Measurements from ENCODE around the gene EAF2. TPM values are rescaled to one million over a fixed set of nuclear protein-coding genes. Genes with fewer than 3 reads are reported as not detected.

The EAF2 gene
- total RNA-seq, 1 donor: 1.4 TPM

DNA sequence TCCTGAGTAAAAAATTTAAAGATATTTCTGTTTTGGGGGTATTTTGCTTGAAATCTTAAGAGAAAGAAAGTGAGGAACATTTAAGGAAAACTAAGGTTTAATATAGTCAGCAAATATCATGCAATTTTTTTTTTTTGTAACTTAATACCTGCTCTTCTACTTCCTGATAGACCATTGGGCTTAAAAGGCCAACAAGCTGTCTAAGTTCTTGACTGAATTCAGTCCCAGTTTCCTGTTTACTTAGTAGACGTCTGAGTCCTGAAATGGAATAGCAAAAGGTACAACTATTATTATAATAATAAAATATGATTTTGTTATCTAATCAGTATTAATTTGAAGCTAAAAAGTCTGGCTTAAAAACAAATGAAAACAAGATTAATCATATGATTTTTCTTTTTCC, 38.0 kb upstream of the EAF2 start:
- Histone ChIP-seq H3K9me3 (ENCODE audit: low read depth, low read length) (no peaks in the 10 kb centered on the region), H3K27ac (ENCODE audit: low read depth, low read length) (no peak overlapping the region), H2AFZ (ENCODE audit: low read length) (no peak overlapping the region), H3K79me2 (ENCODE audit: insufficient read depth, low read length) (no peaks in the 10 kb centered on the region), H3K4me3 (ENCODE audit: insufficient read depth, low read length) (no peak overlapping the region), H3K36me3 (ENCODE audit: insufficient read depth, low read length) (no peaks in the 10 kb centered on the region), H3K4me1 (ENCODE audit: insufficient read depth, low read length) (no peaks in the 10 kb centered on the region), H3K4me2 (ENCODE audit: insufficient read depth, low read length) (no peak overlapping the region), H4K20me1 (ENCODE audit: insufficient read depth, low read length) (no peaks in the 10 kb centered on the region), H3K27me3 (ENCODE audit: insufficient read depth, low read length) (no peaks in the 10 kb centered on the region)
- TF ChIP-seq, protein P1, sequence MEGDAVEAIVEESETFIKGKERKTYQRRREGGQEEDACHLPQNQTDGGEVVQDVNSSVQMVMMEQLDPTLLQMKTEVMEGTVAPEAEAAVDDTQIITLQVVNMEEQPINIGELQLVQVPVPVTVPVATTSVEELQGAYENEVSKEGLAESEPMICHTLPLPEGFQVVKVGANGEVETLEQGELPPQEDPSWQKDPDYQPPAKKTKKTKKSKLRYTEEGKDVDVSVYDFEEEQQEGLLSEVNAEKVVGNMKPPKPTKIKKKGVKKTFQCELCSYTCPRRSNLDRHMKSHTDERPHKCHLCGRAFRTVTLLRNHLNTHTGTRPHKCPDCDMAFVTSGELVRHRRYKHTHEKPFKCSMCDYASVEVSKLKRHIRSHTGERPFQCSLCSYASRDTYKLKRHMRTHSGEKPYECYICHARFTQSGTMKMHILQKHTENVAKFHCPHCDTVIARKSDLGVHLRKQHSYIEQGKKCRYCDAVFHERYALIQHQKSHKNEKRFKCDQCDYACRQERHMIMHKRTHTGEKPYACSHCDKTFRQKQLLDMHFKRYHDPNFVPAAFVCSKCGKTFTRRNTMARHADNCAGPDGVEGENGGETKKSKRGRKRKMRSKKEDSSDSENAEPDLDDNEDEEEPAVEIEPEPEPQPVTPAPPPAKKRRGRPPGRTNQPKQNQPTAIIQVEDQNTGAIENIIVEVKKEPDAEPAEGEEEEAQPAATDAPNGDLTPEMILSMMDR (IDR thresholded peaks at IDR 0.05; ENCODE audit: extremely low read depth, low read depth, low read length): no peak
- no peak for DNase-seq (ENCODE audit: insufficient read length, low spot score, missing footprints)

DNA sequence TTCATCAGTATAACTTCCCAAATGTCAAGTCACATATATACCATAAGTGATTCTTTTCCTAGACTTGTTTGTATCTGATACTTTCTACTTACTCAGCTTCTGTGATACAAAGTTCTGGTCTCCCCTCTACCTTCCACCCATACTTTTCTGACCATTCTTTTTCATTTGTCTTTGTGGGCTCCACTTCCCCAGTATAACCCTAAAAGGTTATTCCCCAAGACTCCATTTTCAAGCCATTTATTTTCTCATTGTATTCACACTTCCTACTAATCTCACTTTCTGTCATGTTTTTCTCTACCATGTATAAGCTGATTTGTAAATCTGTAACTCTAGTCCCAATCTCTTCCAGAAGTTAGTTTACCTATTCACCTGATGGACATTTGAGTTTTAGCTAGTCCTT, 34.1 kb upstream of the EAF2 start:
- no peaks in the 10 kb centered on the region for H3K79me2 ChIP-seq (ENCODE audit: insufficient read depth, low read length)
- H3K36me3 ChIP-seq (ENCODE audit: insufficient read depth, low read length): no peaks in the 10 kb centered on the region
- no peaks in the 10 kb centered on the region for H3K27me3 ChIP-seq (ENCODE audit: insufficient read depth, low read length)
- TF ChIP-seq, protein P1 (IDR thresholded peaks at IDR 0.05; ENCODE audit: extremely low read depth, low read depth, low read length): no peak
- no peaks in the 10 kb centered on the region for H4K20me1 ChIP-seq (ENCODE audit: insufficient read depth, low read length)
- no peak overlapping the region for H3K4me2 ChIP-seq (ENCODE audit: insufficient read depth, low read length)
- H3K4me1 ChIP-seq (ENCODE audit: insufficient read depth, low read length): no peaks in the 10 kb centered on the region
- no peak overlapping the region for H2AFZ ChIP-seq (ENCODE audit: low read length)
- no peak for DNase-seq (ENCODE audit: insufficient read length, low spot score, missing footprints)
- no peak overlapping the region for H3K27ac ChIP-seq (ENCODE audit: low read depth, low read length)
- H3K9me3 ChIP-seq (ENCODE audit: low read depth, low read length): no peaks in the 10 kb centered on the region
- H3K4me3 ChIP-seq (ENCODE audit: insufficient read depth, low read length): no peak overlapping the region

DNA sequence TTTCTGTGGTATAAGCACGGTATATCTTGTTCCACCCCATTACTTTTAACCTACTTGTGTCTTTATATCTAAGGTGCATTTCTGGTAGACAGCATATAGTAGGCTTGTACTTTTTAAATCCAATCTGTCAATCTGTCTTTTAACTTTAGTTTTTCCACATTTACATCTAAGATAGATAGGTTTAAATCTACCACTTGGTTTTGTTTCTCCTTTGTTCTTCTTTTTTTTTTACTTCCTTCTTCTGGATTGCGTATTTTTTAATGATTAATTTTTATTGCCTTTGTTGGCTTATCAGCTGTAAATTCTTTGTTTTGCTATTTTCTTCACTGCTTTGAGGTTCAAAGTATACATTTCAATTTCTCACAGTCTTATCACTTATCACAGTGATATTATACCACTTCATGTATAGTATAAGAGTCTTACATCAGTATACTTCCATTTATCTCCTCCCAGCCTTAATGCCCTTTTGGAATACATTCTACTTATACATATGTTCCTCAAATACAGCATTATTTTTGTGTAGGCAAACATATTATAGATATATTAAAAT, 31.2 kb upstream of the EAF2 start:
- Histone ChIP-seq H3K9me3 (ENCODE audit: low read depth, low read length) (no peaks in the 10 kb centered on the region), H3K4me3 (ENCODE audit: insufficient read depth, low read length) (no peak overlapping the region)
- no peak for DNase-seq (ENCODE audit: insufficient read length, low spot score, missing footprints)

DNA sequence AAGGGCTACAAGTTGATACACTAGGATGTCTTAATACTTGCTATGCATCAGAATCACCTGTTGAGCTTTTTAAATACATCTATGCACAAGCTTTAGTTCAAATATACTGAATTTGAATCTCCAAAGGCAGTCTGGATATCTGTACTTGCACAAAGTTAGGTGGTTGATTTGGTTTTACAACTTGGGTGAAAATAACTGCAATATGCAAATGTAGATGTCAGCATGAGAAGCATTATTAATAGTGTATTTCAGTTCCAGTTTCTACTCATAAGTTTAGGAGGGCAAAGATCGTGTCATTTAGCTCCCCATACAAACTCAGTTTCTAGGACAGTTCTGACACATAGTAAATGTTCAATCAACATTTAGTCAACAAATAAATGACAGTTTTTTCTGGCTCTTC, 25.8 kb upstream of the EAF2 start:
- no peak overlapping the region for H2AFZ ChIP-seq (ENCODE audit: low read length)
- DNase-seq (ENCODE audit: insufficient read length, low spot score, missing footprints): no peak
- no peaks in the 10 kb centered on the region for H4K20me1 ChIP-seq (ENCODE audit: insufficient read depth, low read length)
- no peak overlapping the region for H3K4me2 ChIP-seq (ENCODE audit: insufficient read depth, low read length)
- no peaks in the 10 kb centered on the region for H3K27me3 ChIP-seq (ENCODE audit: insufficient read depth, low read length)
- H3K4me3 ChIP-seq (ENCODE audit: insufficient read depth, low read length): no peak overlapping the region
- H3K36me3 ChIP-seq (ENCODE audit: insufficient read depth, low read length): peaks cover 18% of the 10 kb centered on the region
- TF ChIP-seq, protein P1 (IDR thresholded peaks at IDR 0.05; ENCODE audit: extremely low read depth, low read depth, low read length): no peak
- H3K4me1 ChIP-seq (ENCODE audit: insufficient read depth, low read length): no peaks in the 10 kb centered on the region
- no peaks in the 10 kb centered on the region for H3K9me3 ChIP-seq (ENCODE audit: low read depth, low read length)
- peaks cover 3% of the 10 kb centered on the region for H3K79me2 ChIP-seq (ENCODE audit: insufficient read depth, low read length)
- H3K27ac ChIP-seq (ENCODE audit: low read depth, low read length): no peak overlapping the region

More for the DNA sequence above, 31.2 kb upstream of the EAF2 start:
- Histone ChIP-seq H3K27ac (ENCODE audit: low read depth, low read length) (no peak overlapping the region), H2AFZ (ENCODE audit: low read length) (no peak overlapping the region), H3K36me3 (ENCODE audit: insufficient read depth, low read length) (peaks cover 11% of the 10 kb centered on the region), H4K20me1 (ENCODE audit: insufficient read depth, low read length) (no peaks in the 10 kb centered on the region), H3K4me2 (ENCODE audit: insufficient read depth, low read length) (no peak overlapping the region), H3K79me2 (ENCODE audit: insufficient read depth, low read length) (no peaks in the 10 kb centered on the region), H3K27me3 (ENCODE audit: insufficient read depth, low read length) (no peaks in the 10 kb centered on the region), H3K4me1 (ENCODE audit: insufficient read depth, low read length) (no peaks in the 10 kb centered on the region)
- TF ChIP-seq, protein P1 (IDR thresholded peaks at IDR 0.05; ENCODE audit: extremely low read depth, low read depth, low read length): no peak
